Measurements from ENCODE around the gene ERVMER34-1. TPM values are rescaled to one million over a fixed set of nuclear protein-coding genes. Genes with fewer than 3 reads are reported as not detected.

ERVMER34-1 gene, protein sequence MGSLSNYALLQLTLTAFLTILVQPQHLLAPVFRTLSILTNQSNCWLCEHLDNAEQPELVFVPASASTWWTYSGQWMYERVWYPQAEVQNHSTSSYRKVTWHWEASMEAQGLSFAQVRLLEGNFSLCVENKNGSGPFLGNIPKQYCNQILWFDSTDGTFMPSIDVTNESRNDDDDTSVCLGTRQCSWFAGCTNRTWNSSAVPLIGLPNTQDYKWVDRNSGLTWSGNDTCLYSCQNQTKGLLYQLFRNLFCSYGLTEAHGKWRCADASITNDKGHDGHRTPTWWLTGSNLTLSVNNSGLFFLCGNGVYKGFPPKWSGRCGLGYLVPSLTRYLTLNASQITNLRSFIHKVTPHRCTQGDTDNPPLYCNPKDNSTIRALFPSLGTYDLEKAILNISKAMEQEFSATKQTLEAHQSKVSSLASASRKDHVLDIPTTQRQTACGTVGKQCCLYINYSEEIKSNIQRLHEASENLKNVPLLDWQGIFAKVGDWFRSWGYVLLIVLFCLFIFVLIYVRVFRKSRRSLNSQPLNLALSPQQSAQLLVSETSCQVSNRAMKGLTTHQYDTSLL
- not detected in 2 replicates for total RNA-seq (2014; rRNA removed; shearing (Covaris generic))

DNA sequence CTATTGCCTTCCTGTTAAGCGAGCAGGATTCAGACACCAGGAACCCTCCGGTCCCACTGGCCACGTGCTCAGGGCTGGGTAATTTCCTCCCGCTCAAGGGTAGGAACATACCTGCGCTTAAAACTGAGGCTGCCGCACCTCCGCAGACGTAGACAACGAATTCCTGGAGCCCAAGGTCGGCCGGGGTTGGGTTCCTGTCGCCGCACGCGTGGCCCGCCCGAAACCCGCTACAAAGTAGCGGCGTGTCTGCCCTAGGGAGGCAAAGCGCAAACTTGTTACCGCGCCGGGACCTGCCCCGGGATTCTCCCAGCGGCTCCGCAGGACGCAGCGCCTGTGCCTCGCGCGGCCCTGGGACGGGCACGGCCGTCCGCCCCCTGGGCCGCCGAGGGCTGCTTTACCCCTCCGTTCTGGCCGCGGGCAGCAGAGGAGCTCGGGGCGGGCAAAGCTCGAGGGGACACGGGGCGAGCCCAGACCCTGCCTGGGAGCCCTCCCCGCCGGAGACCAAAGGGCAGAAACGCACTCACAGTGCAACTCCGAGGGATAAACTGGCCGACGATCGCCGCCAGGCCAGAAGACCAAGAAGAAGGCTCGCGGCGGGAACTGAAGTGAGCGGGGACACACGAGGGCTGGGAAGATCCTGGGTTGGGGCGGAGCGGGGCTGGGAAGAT, at the start of gene ERVMER34-1:
ERVMER34-1 (minus strand) TSS at position 607 of the 668 bp plus-strand sequence. CDS start 5,905 bp downstream, outside the sequence.
- DNase-seq (ENCODE audit: low spot score) = no peak

DNA sequence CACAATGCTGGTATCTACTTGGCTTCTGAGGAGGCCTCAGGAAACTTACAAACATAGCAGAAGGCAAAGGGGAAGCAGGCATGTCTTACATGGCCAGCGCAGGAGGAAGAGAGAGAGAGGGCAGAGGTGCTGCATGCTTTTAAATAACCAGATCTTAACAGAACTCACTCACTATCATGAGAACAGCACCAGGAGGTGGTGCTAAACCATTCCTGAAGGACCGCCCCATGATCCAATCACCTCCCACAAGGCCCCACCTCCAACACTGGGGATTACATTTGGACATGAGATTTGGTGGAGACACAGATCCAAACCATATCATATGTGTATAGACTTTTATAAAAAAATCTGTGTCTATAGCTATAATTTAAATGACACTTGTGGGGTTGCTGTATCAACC, 48.6 kb upstream of the ERVMER34-1 start:
- no peak for DNase-seq (ENCODE audit: low spot score)

DNA sequence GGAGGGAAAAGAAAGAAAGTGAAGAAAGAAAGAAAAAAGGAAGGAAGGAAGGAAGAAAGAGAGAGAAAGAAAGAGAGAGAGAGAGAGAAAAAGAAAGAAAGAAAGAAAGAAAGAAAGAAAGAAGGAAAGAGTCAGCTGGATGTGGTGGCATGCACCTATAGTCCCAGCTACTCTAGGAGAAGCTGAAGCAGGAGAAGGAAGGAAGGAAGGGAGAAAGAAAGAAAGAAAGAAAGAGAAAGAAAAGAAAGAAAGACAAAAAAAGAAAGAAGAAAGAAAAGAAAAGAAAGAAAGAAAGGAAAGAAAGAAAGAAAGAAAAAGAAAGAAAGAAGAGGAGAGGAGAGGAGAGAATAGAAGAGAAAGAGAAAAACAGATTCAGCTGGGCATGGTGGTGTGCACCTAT, 44.3 kb upstream of the ERVMER34-1 start:
- DNase-seq (ENCODE audit: low spot score) = no peak

DNA sequence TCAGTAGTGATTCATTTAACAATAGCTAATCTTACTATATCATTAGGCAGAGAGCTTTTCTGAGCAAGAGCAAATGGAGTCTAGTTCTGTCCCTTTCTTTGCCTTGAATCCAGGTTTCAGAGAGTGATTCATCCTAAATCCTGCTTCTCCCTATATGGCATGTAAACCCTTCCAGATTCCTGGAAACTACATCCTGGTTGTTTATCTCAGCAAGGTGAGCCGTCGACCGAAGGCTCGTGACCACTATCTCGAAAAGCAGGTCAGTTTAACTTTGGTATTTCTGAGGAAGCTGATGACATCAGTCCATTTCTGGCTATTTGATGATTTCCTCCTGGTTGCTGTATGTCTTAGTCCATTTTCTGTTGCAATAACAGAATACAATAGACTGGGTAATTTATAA, 40.7 kb upstream of the ERVMER34-1 start:
- DNase-seq (ENCODE audit: low spot score) = no peak

DNA sequence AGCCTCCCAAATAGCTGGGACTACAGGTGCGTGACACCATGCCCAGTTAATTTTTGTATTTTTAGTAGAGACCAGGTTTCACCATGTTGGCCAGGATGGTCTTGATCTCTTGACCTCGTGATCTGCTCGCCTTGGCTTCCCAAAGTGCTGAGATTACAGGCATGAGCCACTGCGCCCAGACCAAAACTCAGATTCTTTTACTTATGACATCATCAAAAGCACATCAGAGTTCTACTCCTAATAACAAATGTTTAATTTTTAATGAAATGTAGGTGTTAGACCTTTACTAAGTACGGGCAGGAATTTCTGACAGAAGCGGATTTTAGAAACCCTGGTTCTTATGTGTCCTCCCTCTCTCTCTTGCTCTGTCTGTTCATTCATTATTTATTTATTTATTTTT, 38.5 kb upstream of the ERVMER34-1 start:
- DNase-seq (ENCODE audit: low spot score) = no peak

DNA sequence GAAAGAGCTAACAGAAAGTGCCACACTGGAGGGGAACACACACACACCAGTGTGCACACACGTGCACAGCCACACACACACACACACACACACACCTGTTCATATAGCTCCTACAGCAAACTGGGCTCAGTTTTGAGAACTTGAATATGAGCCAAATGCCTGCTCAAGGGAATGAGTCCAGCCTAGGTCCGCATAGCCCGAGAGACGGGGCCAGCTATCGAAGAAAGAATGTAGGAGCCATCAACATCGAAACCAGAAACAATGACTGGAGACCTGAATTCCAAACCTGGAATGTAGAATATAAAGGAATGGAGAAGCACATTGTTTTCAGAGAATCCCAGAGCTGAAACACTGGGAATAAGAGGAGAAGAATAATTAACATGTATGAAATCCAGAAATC, 37.6 kb upstream of the ERVMER34-1 start:
- DNase-seq (ENCODE audit: low spot score) = no peak

DNA sequence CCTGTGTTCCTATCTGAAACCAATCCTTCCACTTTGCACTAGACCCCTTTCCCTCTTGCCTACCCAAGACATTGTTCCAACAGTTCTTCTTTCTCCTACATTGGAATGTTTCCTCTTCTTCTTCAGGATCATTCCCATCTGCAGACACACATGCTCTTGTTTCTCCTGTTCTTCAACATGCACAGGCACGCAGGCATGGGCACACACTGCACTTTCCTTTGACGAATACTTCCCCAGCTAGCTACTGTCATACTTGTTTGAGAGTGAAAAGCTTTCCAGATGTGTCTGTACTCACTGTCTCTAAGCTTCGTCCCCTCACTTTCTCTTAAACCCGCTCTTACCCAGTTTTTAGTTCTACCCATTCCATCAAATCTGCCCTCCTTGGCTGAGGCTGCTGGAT, 31.8 kb upstream of the ERVMER34-1 start:
- DNase-seq (ENCODE audit: low spot score) = no peak

DNA sequence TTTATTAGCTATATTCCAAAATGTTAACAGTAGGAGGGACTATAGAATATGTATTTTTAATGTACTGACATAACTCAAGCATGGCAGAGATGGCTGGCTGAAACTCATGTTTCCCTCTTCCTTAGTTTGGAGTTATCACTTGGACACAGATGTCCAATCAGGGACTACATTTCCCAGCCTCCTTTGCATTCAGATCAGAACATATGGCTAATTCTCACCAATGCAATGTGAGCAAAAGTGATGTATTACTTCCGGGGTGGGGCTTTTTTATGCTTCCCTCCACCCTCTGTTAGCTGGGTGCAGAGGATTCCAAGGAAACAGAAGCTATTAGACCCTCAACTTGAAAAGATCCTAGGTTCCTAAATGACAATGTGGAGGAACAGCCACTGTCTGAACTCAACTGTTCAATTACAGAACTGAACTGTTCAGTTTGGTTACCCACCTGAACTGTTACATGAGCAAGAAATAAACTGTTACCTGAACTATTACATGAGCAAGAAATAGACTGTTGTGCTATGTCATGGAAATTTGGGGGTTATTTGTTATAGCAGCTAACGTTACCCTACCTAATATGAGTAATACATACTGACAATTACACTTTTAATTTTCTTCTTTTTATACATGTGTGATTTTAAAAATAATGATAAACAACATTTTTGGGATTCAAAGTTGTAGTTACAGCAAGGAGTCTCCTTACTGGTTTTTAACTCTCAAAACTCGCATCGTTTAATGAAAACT, 29.6 kb upstream of the ERVMER34-1 start:
- DNase-seq (ENCODE audit: low spot score) = peak; percentile 11

DNA sequence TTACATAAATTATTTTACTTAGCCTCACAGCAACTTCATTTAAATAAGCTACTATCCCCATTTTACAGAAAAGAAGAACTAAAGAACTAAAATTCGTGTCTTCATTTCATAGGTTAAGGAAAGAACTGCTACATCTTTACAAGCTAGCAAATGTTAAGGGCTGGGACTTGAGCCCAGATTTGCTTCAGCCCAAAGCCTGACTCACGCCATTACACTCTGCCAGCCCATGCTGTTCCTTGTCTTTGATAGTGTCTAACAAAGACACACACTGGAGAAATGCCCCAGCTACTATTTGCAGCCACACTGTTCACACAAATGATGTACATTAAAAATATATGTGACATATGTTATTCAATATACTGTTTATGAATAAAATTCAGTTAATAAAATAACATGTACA, 29.0 kb upstream of the ERVMER34-1 start:
- no peak for DNase-seq (ENCODE audit: low spot score)

DNA sequence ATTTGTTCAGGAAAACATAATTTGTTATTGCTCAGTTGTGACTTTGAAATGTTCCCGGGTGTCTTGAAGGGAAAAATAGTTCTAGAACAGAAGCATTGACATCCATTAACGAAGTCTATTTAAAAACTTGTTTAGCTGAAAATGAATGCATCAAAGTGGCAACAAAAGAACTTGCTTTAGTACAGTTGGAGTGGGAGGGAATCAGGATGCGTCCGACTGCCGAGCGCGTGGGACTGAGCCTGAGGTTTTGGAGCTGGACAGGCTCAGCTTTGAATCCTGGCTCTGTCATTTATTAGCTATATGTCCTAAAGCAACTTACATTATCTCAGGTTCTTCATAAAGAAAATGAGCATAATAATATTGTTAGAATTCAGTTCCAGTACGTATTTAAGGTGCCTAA, 9.0 kb upstream of the ERVMER34-1 start:
- no peak for DNase-seq (ENCODE audit: low spot score)

DNA sequence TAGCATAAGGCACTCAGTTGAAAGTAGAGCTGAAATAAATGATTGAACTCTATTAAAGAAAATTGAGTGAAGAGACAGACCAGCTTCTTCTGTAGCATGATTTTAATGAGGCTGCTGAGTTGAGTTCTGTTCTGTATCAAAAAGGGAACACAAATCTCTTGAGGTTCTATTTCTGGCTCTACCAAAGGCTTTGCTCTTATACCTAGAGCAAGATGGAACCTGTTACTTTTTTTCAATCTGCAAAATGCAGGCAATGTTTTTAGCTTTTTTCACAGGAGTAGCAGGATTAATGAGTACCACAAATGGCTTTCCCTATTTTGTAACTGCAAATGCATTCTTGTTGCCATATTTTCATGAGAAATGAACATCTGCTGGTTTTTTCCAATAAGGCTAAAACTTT, 4.2 kb upstream of the ERVMER34-1 start:
- no peak for DNase-seq (ENCODE audit: low spot score)

DNA sequence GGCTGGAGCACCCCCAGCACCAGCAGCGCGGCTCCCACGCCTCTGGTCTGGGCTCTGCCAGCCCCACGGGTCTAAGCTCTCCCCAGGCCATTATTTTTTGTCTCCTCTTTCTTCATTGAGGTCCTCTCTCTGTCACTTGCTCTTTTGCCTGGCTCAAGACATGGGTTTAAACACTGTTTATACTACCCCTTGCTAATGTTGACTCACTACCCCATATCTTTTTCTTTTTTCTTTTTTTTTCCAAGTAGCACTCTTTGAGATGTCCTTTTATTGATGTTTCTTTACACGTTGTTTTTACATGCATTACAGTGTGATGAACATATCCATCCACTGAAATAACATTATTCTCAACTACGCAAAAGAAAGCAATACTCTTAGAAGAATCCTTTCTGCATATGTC, 1.7 kb upstream of the ERVMER34-1 start:
- DNase-seq (ENCODE audit: low spot score) = no peak

DNA sequence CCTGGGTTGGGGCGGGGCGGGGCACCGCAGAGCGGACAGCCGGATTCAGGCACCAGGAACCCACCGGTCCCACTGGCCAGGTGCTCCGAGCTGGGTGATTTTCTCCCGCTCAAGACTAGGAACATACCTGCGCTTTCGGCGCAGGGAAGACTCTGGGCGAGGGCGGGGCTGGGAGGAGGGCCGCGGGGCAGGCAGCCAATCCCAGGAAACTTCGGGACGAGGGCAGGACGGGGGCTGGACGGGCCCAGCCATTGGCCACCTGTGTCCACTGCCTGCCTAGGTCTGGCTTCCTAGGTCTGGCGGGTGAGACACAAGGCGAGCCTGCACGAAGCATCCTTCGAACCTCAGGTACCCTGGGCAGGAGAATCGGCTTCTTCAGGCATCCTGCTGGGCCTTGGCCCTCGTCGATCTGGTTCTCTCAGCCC, 274 bp upstream of the ERVMER34-1 start:
- DNase-seq (ENCODE audit: low spot score) = no peak

DNA sequence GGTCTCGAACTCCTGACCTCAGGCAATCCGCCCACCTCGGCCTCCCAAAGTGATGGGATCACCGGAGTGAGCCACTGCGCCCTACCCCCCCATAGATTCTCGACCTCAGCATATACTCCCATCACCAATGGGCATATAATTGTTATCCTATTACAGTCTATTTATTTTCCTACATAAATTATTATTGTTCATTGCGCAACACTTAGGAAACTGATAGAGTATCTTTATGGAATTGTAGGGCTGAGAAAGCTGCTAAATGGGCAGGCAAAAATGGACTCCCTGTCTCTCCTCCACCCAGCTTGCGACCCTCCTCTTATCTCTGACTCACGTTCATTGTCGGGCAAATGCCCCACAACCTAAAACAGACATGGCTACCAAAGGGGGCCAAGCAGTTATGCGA, 1.0 kb downstream of the ERVMER34-1 start:
- DNase-seq (ENCODE audit: low spot score) = no peak

DNA sequence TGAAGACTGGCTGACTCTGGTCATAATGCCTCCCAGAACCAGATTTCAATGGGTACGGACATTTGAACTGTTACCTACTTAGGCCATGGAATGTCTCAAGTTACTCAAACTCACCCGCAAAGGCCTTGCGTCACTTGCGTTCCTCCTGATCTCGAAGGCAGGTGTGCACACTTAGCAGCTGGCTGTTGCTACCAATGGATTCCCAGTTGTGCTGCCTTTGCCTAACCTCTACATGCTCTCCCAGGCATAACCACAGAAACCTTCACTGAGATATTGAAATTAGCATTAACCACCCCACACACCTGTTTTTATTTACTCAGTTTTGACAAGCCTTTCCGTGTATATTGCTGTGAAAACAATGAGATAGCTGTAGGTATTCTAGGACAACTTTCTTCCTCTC, 2.8 kb downstream of the ERVMER34-1 start:
- DNase-seq (ENCODE audit: low spot score) = no peak

DNA sequence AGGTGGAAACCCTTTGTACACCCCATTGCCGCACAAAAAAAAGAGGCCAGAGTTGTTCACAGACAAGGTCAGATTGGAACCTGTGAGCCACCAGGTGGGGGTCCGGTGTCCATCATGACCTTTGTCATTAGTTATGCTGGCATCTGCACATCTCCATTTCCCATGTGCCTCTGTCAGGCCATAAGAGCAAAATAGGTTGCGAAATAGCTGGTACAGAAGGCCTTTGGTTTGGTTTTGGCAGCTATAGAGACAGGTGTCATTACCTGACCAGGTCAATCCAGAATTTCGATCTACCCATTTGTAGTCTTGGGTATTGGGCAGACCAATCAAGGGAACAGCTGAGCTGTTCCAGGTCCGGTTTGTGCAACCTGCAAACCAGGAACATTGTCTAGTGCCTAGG, 6.6 kb downstream of the ERVMER34-1 start:
- DNase-seq (ENCODE audit: low spot score) = no peak

DNA sequence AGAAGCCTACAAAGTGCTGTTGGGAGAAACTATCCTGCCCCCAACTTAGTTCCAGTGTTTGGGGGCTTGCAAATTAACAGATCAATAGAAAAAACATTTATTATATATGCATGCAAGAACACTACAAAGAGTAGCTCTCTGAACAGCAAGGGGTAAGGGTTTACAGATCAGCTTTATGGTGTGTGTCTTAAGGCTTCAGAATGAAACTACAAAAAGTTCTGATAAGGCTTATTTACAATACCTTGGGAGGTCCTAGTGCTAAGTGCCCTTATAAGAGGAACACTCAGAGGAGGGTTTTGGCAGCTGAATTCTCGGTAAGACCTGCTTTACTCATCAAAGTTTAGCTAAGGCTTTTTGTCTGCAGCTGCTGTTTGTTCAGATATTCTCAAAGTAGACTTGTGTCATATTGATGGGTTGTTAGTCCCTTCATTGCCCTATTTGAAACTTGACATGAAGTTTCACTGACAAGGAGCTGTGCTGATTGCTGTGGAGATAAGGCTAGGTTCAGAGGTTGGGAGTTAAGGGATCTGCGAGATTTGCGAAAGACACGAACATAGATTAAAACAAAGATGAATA, 7.7 kb downstream of the ERVMER34-1 start:
- no peak for DNase-seq (ENCODE audit: low spot score)

DNA sequence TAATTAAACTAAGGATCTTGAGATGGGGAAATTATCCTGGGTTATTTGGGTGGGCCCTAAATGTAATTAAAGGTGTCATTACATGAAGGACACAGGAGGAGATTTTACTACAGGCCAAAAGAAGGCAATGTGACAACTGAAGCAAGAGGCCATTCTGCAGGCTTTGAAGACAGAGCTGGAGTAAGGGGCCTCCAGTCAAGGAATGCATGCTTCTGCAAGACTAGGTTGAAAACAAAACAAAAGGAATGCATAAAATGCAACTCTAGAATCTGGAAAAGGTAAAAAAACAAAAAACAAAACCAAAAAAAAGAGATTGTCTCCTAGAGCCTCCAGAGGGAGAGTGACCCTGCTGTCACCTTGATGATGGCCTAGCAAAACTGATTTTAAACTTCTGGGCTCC, 21.6 kb downstream of the ERVMER34-1 start:
- DNase-seq (ENCODE audit: low spot score) = no peak

DNA sequence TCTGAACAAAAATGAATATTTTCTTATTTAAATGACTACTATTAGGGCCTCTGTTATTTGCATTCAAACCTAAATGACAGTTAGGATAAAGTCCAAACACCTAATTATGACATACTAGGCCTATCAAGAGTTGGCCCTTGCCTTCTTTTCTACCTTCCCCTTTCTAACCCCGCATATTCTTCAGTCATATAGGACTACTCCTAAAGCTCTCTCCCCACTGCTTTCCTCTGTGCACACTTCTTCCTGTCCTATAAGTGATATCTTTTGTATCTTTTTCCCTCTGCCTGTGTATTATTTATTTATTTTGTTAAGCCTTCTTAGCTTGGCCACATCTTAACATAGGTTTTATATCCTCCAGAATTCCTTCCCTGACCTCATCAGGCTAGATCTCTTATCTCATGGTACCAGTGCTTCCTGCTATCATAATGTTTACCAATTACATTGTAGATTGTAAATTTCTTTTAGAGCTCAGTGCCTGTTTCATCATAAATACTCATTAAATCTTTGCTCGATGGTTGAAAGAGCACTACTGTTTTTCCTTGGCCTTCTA, 22.5 kb downstream of the ERVMER34-1 start:
- no peak for DNase-seq (ENCODE audit: low spot score)

DNA sequence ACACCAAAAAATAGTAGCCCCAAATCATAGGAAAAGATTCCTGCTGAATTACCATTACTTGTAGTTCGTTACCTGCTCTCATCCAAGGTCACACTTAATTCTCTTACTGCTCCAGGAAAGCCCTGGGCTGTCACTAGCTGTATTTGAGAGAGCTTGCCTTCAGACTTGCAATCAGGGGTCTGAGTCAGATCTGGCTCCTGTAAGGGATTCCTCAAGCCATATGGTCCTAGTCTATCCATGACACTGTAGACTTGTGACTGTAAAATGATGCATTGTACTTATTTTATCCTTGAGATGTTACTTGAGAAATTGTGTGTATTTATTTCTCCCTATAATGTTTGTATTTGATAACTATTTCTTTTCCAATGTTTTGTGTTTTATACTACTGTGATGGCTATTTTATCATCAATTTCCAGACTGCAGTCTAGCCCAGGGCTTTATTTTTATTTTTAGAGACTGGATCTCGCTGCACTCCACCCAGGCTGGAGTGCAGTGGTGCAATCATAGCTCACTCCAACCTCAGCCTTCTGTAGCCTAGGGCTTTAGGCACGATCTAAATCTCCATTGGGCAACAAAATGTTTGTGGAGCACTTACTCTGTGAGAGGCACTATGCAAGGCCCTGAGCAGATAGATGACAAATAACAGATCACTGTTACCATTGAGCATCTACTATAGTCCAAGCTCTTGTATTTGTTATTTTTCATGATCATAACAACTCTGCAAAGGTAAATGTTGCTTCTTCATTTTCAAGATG, 24.2 kb downstream of the ERVMER34-1 start:
- no peak for DNase-seq (ENCODE audit: low spot score)
